Measurements from ENCODE around the gene LAMTOR4. TPM values are rescaled to one million over a fixed set of nuclear protein-coding genes. Genes with fewer than 3 reads are reported as not detected.

The LAMTOR4 gene
- total RNA-seq, 4 donors from 2014 or later: 53.3 to 197 (median 115) TPM

- Histone ChIP-seq H3K27ac (no peak overlapping the region), H3K9me3 (no peaks in the 10 kb centered on the region), H3K36me3 (no peaks in the 10 kb centered on the region), H3K27me3 (no peaks in the 10 kb centered on the region), H3K4me1 (peaks cover 0 to 11% of the 10 kb centered on the region in 2 donors), H3K4me3 (no peak overlapping the region)
- DNase-seq: no peak
- intact Hi-C loops (cut with DNase I; ENCODE audit: low total_unique reads): no loop called here
- TF ChIP-seq, protein P1, sequence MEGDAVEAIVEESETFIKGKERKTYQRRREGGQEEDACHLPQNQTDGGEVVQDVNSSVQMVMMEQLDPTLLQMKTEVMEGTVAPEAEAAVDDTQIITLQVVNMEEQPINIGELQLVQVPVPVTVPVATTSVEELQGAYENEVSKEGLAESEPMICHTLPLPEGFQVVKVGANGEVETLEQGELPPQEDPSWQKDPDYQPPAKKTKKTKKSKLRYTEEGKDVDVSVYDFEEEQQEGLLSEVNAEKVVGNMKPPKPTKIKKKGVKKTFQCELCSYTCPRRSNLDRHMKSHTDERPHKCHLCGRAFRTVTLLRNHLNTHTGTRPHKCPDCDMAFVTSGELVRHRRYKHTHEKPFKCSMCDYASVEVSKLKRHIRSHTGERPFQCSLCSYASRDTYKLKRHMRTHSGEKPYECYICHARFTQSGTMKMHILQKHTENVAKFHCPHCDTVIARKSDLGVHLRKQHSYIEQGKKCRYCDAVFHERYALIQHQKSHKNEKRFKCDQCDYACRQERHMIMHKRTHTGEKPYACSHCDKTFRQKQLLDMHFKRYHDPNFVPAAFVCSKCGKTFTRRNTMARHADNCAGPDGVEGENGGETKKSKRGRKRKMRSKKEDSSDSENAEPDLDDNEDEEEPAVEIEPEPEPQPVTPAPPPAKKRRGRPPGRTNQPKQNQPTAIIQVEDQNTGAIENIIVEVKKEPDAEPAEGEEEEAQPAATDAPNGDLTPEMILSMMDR (IDR thresholded peaks at IDR 0.05): no peak
- TF ChIP-seq POLR2A (IDR thresholded peaks at IDR 0.05): no peak
Measured at GRCh38 chr7:100147278-100147677, 1.4 kb upstream of the LAMTOR4 start.

- TF ChIP-seq POLR2A (IDR thresholded peaks at IDR 0.05): no peak
- TF ChIP-seq, protein P1 (IDR thresholded peaks at IDR 0.05): no peak
- no peaks in the 10 kb centered on the region for H3K9me3 ChIP-seq
- H3K27ac ChIP-seq: peak overlapping the region; percentile 74 to 85
- H3K4me3 ChIP-seq: peak overlapping the region; percentile 30 to 91
- intact Hi-C loops (cut with DNase I; ENCODE audit: low total_unique reads): no loop called here
- no peak for DNase-seq
- H3K27me3 ChIP-seq: no peaks in the 10 kb centered on the region
- no peaks in the 10 kb centered on the region for H3K36me3 ChIP-seq
- peaks cover 0 to 11% of the 10 kb centered on the region in 2 donors for H3K4me1 ChIP-seq
Measured at GRCh38 chr7:100148225-100148558, 526 bp upstream of the LAMTOR4 start.

- TF ChIP-seq, protein P1 (IDR thresholded peaks at IDR 0.05): no peak
- no peak for TF ChIP-seq POLR2A (IDR thresholded peaks at IDR 0.05)
- Histone ChIP-seq H3K4me3 (no peak overlapping the region), H3K9me3 (no peaks in the 10 kb centered on the region), H3K27ac (no peak overlapping the region), H3K27me3 (no peaks in the 10 kb centered on the region), H3K36me3 (no peaks in the 10 kb centered on the region), H3K4me1 (peaks cover 0 to 18% of the 10 kb centered on the region in 2 donors)
- DNase-seq: no peak
- intact Hi-C loops (cut with DNase I; ENCODE audit: low total_unique reads): no loop called here
Measured at GRCh38 chr7:100152404-100152803, 3.7 kb downstream of the LAMTOR4 start.

- intact Hi-C loops (cut with DNase I; ENCODE audit: low total_unique reads): no loop called here
- H3K9me3 ChIP-seq: no peaks in the 10 kb centered on the region
- no peaks in the 10 kb centered on the region for H3K27me3 ChIP-seq
- peaks cover 0 to 18% of the 10 kb centered on the region in 2 donors for H3K4me1 ChIP-seq
- TF ChIP-seq, protein P1 (IDR thresholded peaks at IDR 0.05): no peak
- no peak for TF ChIP-seq POLR2A (IDR thresholded peaks at IDR 0.05)
- H3K27ac ChIP-seq: no peak overlapping the region
- DNase-seq: no peak
- no peak overlapping the region for H3K4me3 ChIP-seq
- no peaks in the 10 kb centered on the region for H3K36me3 ChIP-seq
Measured at GRCh38 chr7:100152937-100153666, 4.4 kb downstream of the LAMTOR4 start.

- intact Hi-C loops (cut with DNase I; ENCODE audit: low total_unique reads): no loop called here
- Histone ChIP-seq H3K27me3 (no peaks in the 10 kb centered on the region), H3K9me3 (no peaks in the 10 kb centered on the region), H3K4me1 (peaks cover 0 to 16% of the 10 kb centered on the region in 2 donors), H3K36me3 (no peaks in the 10 kb centered on the region), H3K4me3 (no peak overlapping the region), H3K27ac (no peak overlapping the region)
- no peak for DNase-seq
- TF ChIP-seq POLR2A (IDR thresholded peaks at IDR 0.05): no peak
- TF ChIP-seq, protein P1 (IDR thresholded peaks at IDR 0.05): no peak
Measured at GRCh38 chr7:100153708-100154535, 5.2 kb downstream of the LAMTOR4 start.
